22Rv1 (cell line): Measurements from ENCODE around the gene LRMDA.

ENCODE experiments used
- H3K27ac ChIP-seq: fragments of 450-650 bp; 2 replicates; pipeline ENCODE4 v1.5.1; 2017
- CTCF ChIP-seq: fragments of 450-650 bp; IDR thresholded peaks from 2 replicates; pipeline ENCODE4 v1.5.1; 2017; ENCODE audit warnings: mild to moderate bottlenecking
- ZFX ChIP-seq: fragments of 450-650 bp; IDR thresholded peaks from 2 replicates; pipeline ENCODE4 v1.6.1; 2017; ENCODE audit warnings: antibody characterized with exemption, borderline replicate concordance

The LRMDA gene

GRCh38 chr10:75865413-75866299 lies 434.2 kb downstream of the LRMDA start:
- TF ChIP-seq ZFX, result no peak
- no peak for TF ChIP-seq CTCF
- H3K27ac ChIP-seq, result no peak overlapping the region

- H3K27ac ChIP-seq, result no peak overlapping the region
- TF ChIP-seq CTCF (no peak), ZFX (no peak)
Measured at GRCh38 chr10:75866300-75866625, 434.8 kb downstream of the LRMDA start.

GRCh38 chr10:75866731-75867130 lies 435.3 kb downstream of the LRMDA start:
- H3K27ac ChIP-seq, result no peak overlapping the region
- no peak for TF ChIP-seq CTCF

- no peak overlapping the region for H3K27ac ChIP-seq
- TF ChIP-seq ZFX (no peak), CTCF (no peak)
Measured at GRCh38 chr10:75868574-75868973, 437.1 kb downstream of the LRMDA start.

- TF ChIP-seq CTCF (no peak), ZFX (no peak)
- H3K27ac ChIP-seq, result no peak overlapping the region
Measured at GRCh38 chr10:75870039-75870645, 438.7 kb downstream of the LRMDA start.

- TF ChIP-seq ZFX, result no peak
- no peak for TF ChIP-seq CTCF
Measured at GRCh38 chr10:75875740-75876139, 444.3 kb downstream of the LRMDA start.

GRCh38 chr10:75876710-75877109 lies 445.3 kb downstream of the LRMDA start:
- no peak overlapping the region for H3K27ac ChIP-seq
- TF ChIP-seq CTCF, result no peak
- no peak for TF ChIP-seq ZFX

More at GRCh38 chr10:75875740-75876139, 444.3 kb downstream of the LRMDA start:
- no peak overlapping the region for H3K27ac ChIP-seq
